T-helper 1 cell treated with Interleukin-12 subunit alpha and Interleukin-12 subunit beta and Interleukin-4 antibody, amounts not matched to agents 30 ng/mL and 1 ng/mL, for 36 hours (primary cell): ENCODE results near the gene TNS1. TPM values are rescaled to one million over a fixed set of nuclear protein-coding genes. Genes with fewer than 3 reads are reported as not detected.

Source experiments
- intact Hi-C: fragments of 100-400 bp; cut with micrococcal nuclease; formaldehyde crosslinking; loops from one replicate; pipeline ENCODE4 v1.15.1; 2024
- total RNA-seq: library from RNA; stranded (reverse); gene quantifications from 2 replicates; pipeline ENCODE4 v1.2.3, GENCODE V29; 2022

Gene TNS1
- total RNA-seq, 1 donor from 2014 or later, result 1.0 TPM

GRCh38 chr2:217934321-217935131 lies 68.3 kb downstream of the TNS1 start:
- intact Hi-C loops, result no loop called here

- intact Hi-C loops, result no loop called here
Measured at GRCh38 chr2:217933617-217933993, 69.2 kb downstream of the TNS1 start.

GRCh38 chr2:217932803-217933616 lies 69.8 kb downstream of the TNS1 start:
- intact Hi-C loops, result no loop called here

GRCh38 chr2:217931846-217932560 lies 70.8 kb downstream of the TNS1 start:
- intact Hi-C loops, result no loop called here

GRCh38 chr2:217930761-217931563 lies 71.8 kb downstream of the TNS1 start:
- intact Hi-C loops, result no loop called here

- intact Hi-C loops, result no loop called here
Measured at GRCh38 chr2:217929757-217930707, 72.8 kb downstream of the TNS1 start.

GRCh38 chr2:217929272-217929671 lies 73.5 kb downstream of the TNS1 start:
- intact Hi-C loops, result no loop called here

- intact Hi-C loops, result no loop called here
Measured at GRCh38 chr2:217928324-217929181, 74.2 kb downstream of the TNS1 start.

- intact Hi-C loops, result no loop called here
Measured at GRCh38 chr2:217927601-217928323, 75.0 kb downstream of the TNS1 start.

- intact Hi-C loops, result no loop called here
Measured at GRCh38 chr2:217926801-217927200, 76.0 kb downstream of the TNS1 start.

GRCh38 chr2:217924346-217924901 lies 78.4 kb downstream of the TNS1 start:
- intact Hi-C loops, result no loop called here

GRCh38 chr2:217923007-217923686 lies 79.6 kb downstream of the TNS1 start:
- intact Hi-C loops, result no loop called here

GRCh38 chr2:217922101-217923006 lies 80.4 kb downstream of the TNS1 start:
- intact Hi-C loops, result no loop called here

- intact Hi-C loops, result no loop called here
Measured at GRCh38 chr2:217920879-217921603, 81.8 kb downstream of the TNS1 start.

- intact Hi-C loops, result no loop called here
Measured at GRCh38 chr2:217919781-217920351, 82.9 kb downstream of the TNS1 start.
